Gastroesophageal sphincter (tissue), 4 donors: ENCODE measurements around the gene AHDC1. TPM values are rescaled to one million over a fixed set of nuclear protein-coding genes. Genes with fewer than 3 reads are reported as not detected.
"Not testable (repeated sequence)": the region's sequence is repeated elsewhere in the genome, so short reads cannot be mapped to it uniquely, and the experiment has no call there.

Experiments
- ATAC-seq: fragments of 150-250 bp; one replicate; pipeline ENCODE4 v1.9.1; 2016; ENCODE audit warnings: mild to moderate bottlenecking, moderate library complexity
- H3K27ac ChIP-seq, 4 donors: fragments of 200-600 bp; sonication (generic) in 3 of 4; 1 replicate in 3 of 4; 2 replicates in 1 of 4; pipeline ENCODE4 v1.5.1; 2016 to 2019
- H3K27me3 ChIP-seq: fragments of 200-600 bp; sonication (generic); one replicate; pipeline ENCODE4 v1.5.1; 2019
- H3K36me3 ChIP-seq, 2 donors: fragments of 200-600 bp; sonication (generic); one replicate each; pipeline ENCODE4 v1.5.1; 2019; ENCODE audit warnings: control low read depth in 1 of 2
- H3K4me1 ChIP-seq, 3 donors: fragments of 200-600 bp; sonication (generic); 1 replicate in 2 of 3; 2 replicates in 1 of 3; pipeline ENCODE4 v1.5.1; 2016 to 2019; ENCODE audit warnings: control low read depth in 2 of 3
- H3K4me3 ChIP-seq, 2 donors: fragments of 200-600 bp; sonication (generic); one replicate each; pipeline ENCODE4 v1.5.1; 2019; ENCODE audit warnings: mild to moderate bottlenecking in 1 of 2, moderate library complexity in 1 of 2
- H3K9me3 ChIP-seq, 3 donors: fragments of 200-600 bp; sonication (generic); one replicate each; pipeline ENCODE4 v1.5.1; 2017 to 2019; ENCODE audit warnings: control low read depth in 2 of 3
- EP300 ChIP-seq: sonication (generic); formaldehyde crosslinking; IDR thresholded peaks from one replicate; pipeline ENCODE4 v1.6.1; 2017; ENCODE audit warnings: antibody characterized with exemption, mild to moderate bottlenecking
- POLR2A ChIP-seq, 2 donors: fragments of 450-650 bp; IDR thresholded peaks; one replicate each; pipeline ENCODE4 v1.6.1; 2017; ENCODE audit warnings: antibody characterized with exemption in 2 of 2, mild to moderate bottlenecking in 2 of 2, moderate library complexity in 1 of 2
- POLR2AphosphoS5 ChIP-seq: sonication (generic); formaldehyde crosslinking; IDR thresholded peaks from one replicate; pipeline ENCODE4 v1.6.1; 2017; ENCODE audit warnings: antibody characterized with exemption
- WGBS, 2 donors: methylation state at CpG; one replicate each; pipeline ENCODE4 v1.1.5; 2018; ENCODE audit warnings: low coverage in 1 of 2; 5-methylcytosine and 5-hydroxymethylcytosine counted together
- total RNA-seq, 4 donors: library from RNA; depleted of rRNA; stranded (reverse); fragments of >200 nt; gene quantifications; one replicate each; pipeline ENCODE4 v1.1.0, GENCODE V29; 2016
- TF ChIP-seq, protein P1 (sequence below), 4 experiments: fragments of 200-600 bp in 2 of 4; fragments of 450-650 bp in 2 of 4; sonication (generic) in 1 of 4; IDR thresholded peaks; one replicate each; pipeline ENCODE4 v1.5.1; 2017 to 2019; ENCODE audit warnings: antibody characterized with exemption in 4 of 4, mild to moderate bottlenecking in 2 of 4, moderate library complexity in 2 of 4

AHDC1 gene
- total RNA-seq, 4 donors from 2014 or later, result 18.2 to 50.3 (median 27.7) TPM

DNA sequence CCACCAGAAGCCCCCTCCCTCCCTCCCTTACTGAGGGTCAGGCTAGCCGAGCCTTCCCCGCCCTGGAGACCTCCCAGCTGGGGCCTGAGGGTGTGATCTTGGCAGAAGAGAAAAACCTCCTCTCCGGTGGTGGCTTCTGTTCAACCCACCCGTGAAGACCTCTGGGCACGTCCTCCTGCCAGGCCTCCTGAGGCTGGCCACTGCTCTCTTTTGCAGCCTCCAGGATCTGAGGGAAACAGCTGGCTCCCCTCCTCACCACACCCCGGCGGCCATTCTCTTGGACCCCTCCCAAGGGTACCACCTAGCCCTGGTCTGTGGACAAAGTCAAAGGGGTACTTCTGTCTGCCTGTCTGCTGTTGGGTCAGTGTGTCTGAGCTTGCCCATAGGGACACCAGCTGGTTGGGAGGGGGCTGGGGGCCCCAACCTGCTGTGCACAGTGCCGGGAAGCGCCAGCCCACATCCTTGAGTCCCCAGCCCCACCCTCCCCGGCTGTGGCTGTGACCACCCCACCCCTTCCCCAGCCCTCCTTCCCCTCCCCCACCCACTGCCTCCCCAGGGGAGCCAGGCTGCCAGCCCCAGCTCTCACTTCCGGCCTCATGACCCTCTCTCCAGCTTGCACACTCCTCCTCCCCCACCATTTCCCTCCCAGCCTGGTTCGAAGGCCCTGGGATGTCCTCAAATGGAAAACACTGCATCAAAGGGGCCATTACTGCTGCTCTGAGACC is 48.1 kb downstream of the AHDC1 start:
- peak; percentile 18 for ATAC-seq
- peaks cover 0 to 36% of the 10 kb centered on the region in 2 donors for H3K36me3 ChIP-seq
- WGBS, 2 donors, result 0% methylated on average over 1 of the region's 12 CpGs; no CpG with 5 or more reads in 1 of the 2 donors
- no peaks in the 10 kb centered on the region for H3K27me3 ChIP-seq
- TF ChIP-seq EP300 (no peak), POLR2A (IDR thresholded peaks at IDR 0.05) (no peak), POLR2AphosphoS5 (no peak)
- TF ChIP-seq, protein P1, sequence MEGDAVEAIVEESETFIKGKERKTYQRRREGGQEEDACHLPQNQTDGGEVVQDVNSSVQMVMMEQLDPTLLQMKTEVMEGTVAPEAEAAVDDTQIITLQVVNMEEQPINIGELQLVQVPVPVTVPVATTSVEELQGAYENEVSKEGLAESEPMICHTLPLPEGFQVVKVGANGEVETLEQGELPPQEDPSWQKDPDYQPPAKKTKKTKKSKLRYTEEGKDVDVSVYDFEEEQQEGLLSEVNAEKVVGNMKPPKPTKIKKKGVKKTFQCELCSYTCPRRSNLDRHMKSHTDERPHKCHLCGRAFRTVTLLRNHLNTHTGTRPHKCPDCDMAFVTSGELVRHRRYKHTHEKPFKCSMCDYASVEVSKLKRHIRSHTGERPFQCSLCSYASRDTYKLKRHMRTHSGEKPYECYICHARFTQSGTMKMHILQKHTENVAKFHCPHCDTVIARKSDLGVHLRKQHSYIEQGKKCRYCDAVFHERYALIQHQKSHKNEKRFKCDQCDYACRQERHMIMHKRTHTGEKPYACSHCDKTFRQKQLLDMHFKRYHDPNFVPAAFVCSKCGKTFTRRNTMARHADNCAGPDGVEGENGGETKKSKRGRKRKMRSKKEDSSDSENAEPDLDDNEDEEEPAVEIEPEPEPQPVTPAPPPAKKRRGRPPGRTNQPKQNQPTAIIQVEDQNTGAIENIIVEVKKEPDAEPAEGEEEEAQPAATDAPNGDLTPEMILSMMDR (IDR thresholded peaks at IDR 0.05), result no peak
- peak overlapping the region; percentile 51 to 98 (median 92) for H3K27ac ChIP-seq
- peak overlapping the region in 1 of 2 donors; percentile 4 for H3K4me3 ChIP-seq
- no peaks in the 10 kb centered on the region for H3K9me3 ChIP-seq
- peaks cover 11 to 82% (median 46%) of the 10 kb centered on the region in 3 donors for H3K4me1 ChIP-seq

DNA sequence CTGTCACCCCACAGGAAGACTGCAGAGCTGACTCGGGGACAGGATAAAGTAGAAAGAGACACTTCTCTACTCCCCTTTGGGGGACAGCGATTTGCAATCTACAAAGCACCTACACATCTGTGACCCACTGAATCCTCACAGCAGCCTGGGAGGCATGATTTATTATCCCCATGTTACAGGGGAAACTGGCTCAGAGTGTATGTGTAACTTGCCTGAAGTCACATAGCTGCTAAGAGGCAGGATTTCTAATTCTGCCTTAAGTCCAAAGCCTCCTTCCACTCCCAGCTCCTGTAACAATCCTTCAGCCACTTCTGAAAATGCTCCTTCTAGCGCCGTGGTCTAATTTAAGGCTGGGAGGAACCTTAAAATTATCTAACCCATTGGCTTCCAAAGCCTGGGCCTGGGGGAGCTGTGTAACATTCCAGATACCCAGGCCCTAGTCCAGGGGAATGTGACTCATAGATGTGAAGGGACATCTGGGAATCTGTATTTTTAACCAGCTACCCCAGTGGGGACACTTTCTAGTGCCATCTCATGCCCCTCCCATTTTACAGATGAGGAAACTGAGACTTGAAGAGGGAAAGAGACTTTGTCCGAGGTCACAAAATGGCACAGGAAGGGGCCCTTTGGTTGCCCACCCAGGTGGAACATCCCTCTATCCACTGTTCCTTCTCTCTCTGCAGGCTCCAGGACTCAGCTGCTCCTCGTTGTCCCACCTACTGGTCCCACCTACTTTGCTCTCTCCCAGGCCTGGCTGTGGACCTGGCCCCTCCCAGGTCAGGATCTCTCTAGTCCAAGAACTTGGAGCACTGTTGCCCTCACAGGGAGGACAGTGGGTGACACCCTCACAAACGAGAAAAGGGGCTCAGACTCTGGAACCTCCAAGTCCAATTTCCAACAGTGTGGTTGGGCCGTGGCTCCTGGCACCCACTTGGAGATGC is 48.9 kb downstream of the AHDC1 start:
- Histone ChIP-seq H3K27me3 (no peaks in the 10 kb centered on the region), H3K4me1 (peaks cover 11 to 73% (median 38%) of the 10 kb centered on the region in 3 donors), H3K27ac (peak overlapping the region; percentile 51 to 98 (median 92)), H3K4me3 (no peak overlapping the region), H3K36me3 (peaks cover 0 to 44% of the 10 kb centered on the region in 2 donors), H3K9me3 (no peaks in the 10 kb centered on the region)
- TF ChIP-seq POLR2AphosphoS5, result no peak
- TF ChIP-seq, protein P1 (IDR thresholded peaks at IDR 0.05), result peak in 1 of 4 experiments; percentile 2
- WGBS, 2 donors, result 30 to 63% methylated on average over 2 to 5 of the region's 8 CpGs
- ATAC-seq, result peak; percentile 50

DNA sequence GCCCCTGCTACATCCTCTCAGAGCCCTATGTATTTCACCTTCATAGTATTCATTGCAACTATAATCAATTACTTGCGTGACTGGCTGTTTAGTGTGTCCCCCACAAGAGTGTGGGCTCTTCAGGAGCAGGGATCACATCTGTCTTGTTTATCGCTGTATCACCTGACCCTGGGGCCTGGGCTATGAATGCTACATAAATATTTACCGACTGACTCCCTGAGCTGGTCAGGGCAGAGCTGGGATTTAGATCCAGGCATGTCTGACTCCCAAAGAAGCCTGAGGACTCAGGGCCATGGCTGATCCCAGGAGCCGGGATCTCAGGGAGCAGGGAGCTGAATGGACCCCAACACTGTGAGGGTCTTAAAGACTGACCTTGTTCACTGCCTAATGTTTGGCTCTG is 49.7 kb downstream of the AHDC1 start:
- no peak for ATAC-seq
- no peaks in the 10 kb centered on the region for H3K27me3 ChIP-seq
- TF ChIP-seq POLR2AphosphoS5 (no peak), EP300 (no peak), POLR2A (IDR thresholded peaks at IDR 0.05) (no peak)
- TF ChIP-seq, protein P1 (IDR thresholded peaks at IDR 0.05), result no peak
- no peaks in the 10 kb centered on the region for H3K9me3 ChIP-seq
- 80% methylated on average over 1 of the region's 4 CpGs; no CpG with 5 or more reads in 1 of the 2 donors for WGBS, 2 donors
- H3K27ac ChIP-seq, result peak overlapping the region in 3 of 4 donors; percentile 91 to 98 (median 93)
- H3K36me3 ChIP-seq, result peaks cover 0 to 52% of the 10 kb centered on the region in 2 donors
- H3K4me1 ChIP-seq, result peaks cover 11 to 66% (median 35%) of the 10 kb centered on the region in 3 donors
- no peak overlapping the region for H3K4me3 ChIP-seq

DNA sequence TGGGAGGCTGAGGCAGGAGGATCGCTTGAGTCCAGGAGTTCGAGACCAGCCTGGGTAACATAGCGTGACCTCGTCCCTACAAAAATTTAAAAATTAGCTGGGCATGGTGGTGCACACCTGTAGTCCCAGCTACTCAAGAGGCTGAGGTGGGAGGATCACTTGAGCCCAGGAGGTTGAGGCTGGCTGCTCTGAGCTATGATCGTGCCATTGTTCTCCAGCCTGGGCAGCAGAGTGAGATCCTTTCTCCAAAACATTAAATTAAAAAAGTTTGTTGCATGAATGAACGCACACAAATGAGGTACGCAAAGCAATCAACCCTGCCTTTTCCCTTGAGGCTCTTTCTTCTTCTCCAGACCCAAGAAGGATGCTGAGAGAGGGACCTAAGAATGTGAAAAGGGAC is 50.1 kb downstream of the AHDC1 start:
- not testable (repeated sequence) for H3K4me3 ChIP-seq, ATAC-seq, H3K9me3 ChIP-seq, H3K27me3 ChIP-seq
- Histone ChIP-seq H3K36me3 (peaks cover 0 to 55% of the 10 kb centered on the region in 2 donors), H3K4me1 (peaks cover 11 to 61% (median 35%) of the 10 kb centered on the region in 3 donors), H3K27ac (peak overlapping the region in 3 of 4 donors; percentile 91 to 98 (median 93))
- 82 to 93% methylated on average over 3 to 5 of the region's 7 CpGs for WGBS, 2 donors

DNA sequence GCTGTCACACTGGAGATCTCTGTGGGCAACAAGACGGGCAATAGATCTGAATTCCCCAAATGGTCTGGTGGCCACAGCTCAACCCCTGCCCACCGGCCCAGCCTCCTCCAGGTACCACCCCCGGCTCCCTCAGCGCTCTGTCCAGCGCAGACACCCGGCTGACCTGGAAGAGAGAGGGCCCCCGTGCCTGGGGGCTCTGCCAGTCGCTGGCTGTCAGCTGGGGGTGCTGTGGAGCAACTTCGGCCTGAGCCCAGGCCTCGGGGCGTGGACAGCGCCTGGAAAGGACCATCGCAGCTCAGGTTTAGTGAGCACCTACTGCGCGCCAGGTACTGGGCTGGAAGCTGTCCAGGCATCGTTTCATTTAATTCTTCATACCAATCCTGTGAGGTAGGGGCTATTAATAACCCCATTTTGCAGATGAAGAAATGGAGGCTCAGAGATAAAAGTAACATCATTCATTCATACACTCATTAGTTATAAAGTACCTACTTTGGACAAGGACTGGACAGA is 51.0 kb downstream of the AHDC1 start:
- Histone ChIP-seq H3K9me3 (no peaks in the 10 kb centered on the region), H3K36me3 (peaks cover 0 to 57% of the 10 kb centered on the region in 2 donors), H3K27me3 (no peaks in the 10 kb centered on the region), H3K4me3 (no peak overlapping the region), H3K4me1 (peaks cover 11 to 53% (median 33%) of the 10 kb centered on the region in 3 donors), H3K27ac (peak overlapping the region in 3 of 4 donors; percentile 5 to 98 (median 93))
- ATAC-seq, result no peak
- WGBS, 2 donors, result 29 to 80% methylated on average over 1 of the region's 16 CpGs
- TF ChIP-seq, protein P1 (IDR thresholded peaks at IDR 0.05), result no peak
- TF ChIP-seq EP300 (no peak), POLR2AphosphoS5 (no peak), POLR2A (IDR thresholded peaks at IDR 0.05) (no peak)
